Panc1 (cell line): ENCODE data around the gene CYP3A4. TPM values are rescaled to one million over a fixed set of nuclear protein-coding genes. Genes with fewer than 3 reads are reported as not detected.

ENCODE experiments used
- ATAC-seq: fragments of 200-7000 bp; cut with Tn5 transposase; 2 replicates; pipeline ENCODE4 v1.9.1; 2020; ENCODE audit warnings: mild to moderate bottlenecking, moderate library complexity
- BruUV-seq: library from RNA; stranded (reverse); fragments of 400-500 nt; replicated peaks from 2 replicates; lab custom pipeline; 2021; lab: Mats Ljungman, UMichigan
- CTCF ChIA-PET: fragments of 300-600 bp; sonication (Branson Sonifier 250); formaldehyde crosslinking; loops from one replicate; lab custom pipeline; 2022; ENCODE audit warnings: antibody characterized with exemption; lab: Charles Lee
- POLR2A ChIA-PET: fragments of 300-600 bp; sonication (Branson Sonifier 250); formaldehyde crosslinking; loops from one replicate; lab custom pipeline; 2022; ENCODE audit warnings: antibody characterized with exemption; lab: Charles Lee
- DNase-seq: peaks from one replicate; pipeline ENCODE4 v3.0.0-alpha.2; 2010; ENCODE audit warnings: low read depth, low spot score
- H3K27ac ChIP-seq: 2 replicates; pipeline ENCODE4 v1.5.1; 2011; ENCODE audit warnings: mild to moderate bottlenecking, low read length, inconsistent platforms
- H3K27me3 ChIP-seq: fragments of 200-500 bp; sonication (Bioruptor generic); 2 replicates; pipeline ENCODE4 v1.6.0; 2014; ENCODE audit warnings: low read length, inconsistent platforms; ENCODE audit not compliant: control insufficient read depth, insufficient read depth
- H3K36me3 ChIP-seq: fragments of 200-500 bp; sonication (Bioruptor generic); 2 replicates; pipeline ENCODE4 v1.5.1; 2014; ENCODE audit warnings: inconsistent platforms, mild to moderate bottlenecking, low read length, moderate library complexity; ENCODE audit not compliant: control insufficient read depth, insufficient read depth
- H3K4me1 ChIP-seq: 2 replicates; pipeline ENCODE4 v1.5.1; 2011; ENCODE audit warnings: inconsistent platforms, mild to moderate bottlenecking, low read length, moderate library complexity; ENCODE audit not compliant: control insufficient read depth, insufficient read depth
- H3K4me3 ChIP-seq, 2 experiments: 2 replicates each; pipeline ENCODE4 v1.5.1; 2011 to 2012; ENCODE audit warnings: low read depth in 2 of 2, low read length in 2 of 2, mild to moderate bottlenecking in 2 of 2, inconsistent platforms in 1 of 2, moderate library complexity in 1 of 2
- H3K9me3 ChIP-seq: fragments of 200-500 bp; sonication (Bioruptor generic); 2 replicates; pipeline ENCODE4 v1.5.1; 2014; ENCODE audit warnings: low read depth, mild to moderate bottlenecking, inconsistent platforms, low read length, moderate library complexity; ENCODE audit not compliant: control insufficient read depth, insufficient read depth
- POLR2AphosphoS5 ChIP-seq: IDR thresholded peaks from 2 replicates; pipeline ENCODE4 v1.6.1; 2012; ENCODE audit warnings: mild to moderate bottlenecking, low read depth, low read length, moderate library complexity
- REST ChIP-seq, 2 experiments: IDR thresholded peaks; 2 replicates each; pipeline ENCODE4 v1.6.1; 2011 to 2012; ENCODE audit warnings: low read depth in 2 of 2, control low read depth in 1 of 2, low read length in 1 of 2, mild to moderate bottlenecking in 1 of 2, moderate library complexity in 1 of 2; ENCODE audit not compliant: insufficient read depth in 1 of 2
- SIN3A ChIP-seq: IDR thresholded peaks from 2 replicates; pipeline ENCODE4 v1.6.1; 2012; ENCODE audit warnings: low read depth, mild to moderate bottlenecking, low read length, moderate library complexity, borderline replicate concordance; ENCODE audit not compliant: insufficient read depth
- TCF7L2 ChIP-seq: IDR thresholded peaks from 2 replicates; pipeline ENCODE4 v1.6.1; 2011; ENCODE audit warnings: mild to moderate bottlenecking, low read depth, low read length, inconsistent platforms
- in situ Hi-C: cut with HindIII; loops from 2 replicates; pipeline ENCODE4 v1.10.0; 2016; ENCODE audit warnings: low sequenced_read_pairs, low pct_unique_long_range_greater_than_20kb
- intact Hi-C: fragments of 100-400 bp; cut with micrococcal nuclease; formaldehyde crosslinking; loops from one replicate; pipeline ENCODE4 v1.10.0; 2022; ENCODE audit not compliant: unreplicated experiment
- total RNA-seq: library from RNA; stranded (reverse); gene quantifications from one replicate; pipeline ENCODE4 v1.2.1, GENCODE V29; 2021; ENCODE audit not compliant: unreplicated experiment
- TF ChIP-seq, protein P1 (sequence below): fragments of 450-650 bp; IDR thresholded peaks from 2 replicates; pipeline ENCODE4 v1.5.1; 2017; ENCODE audit warnings: mild to moderate bottlenecking

CYP3A4 gene
- total RNA-seq, 1 experiment from 2014 or later: 0.15 TPM

- H3K9me3 ChIP-seq: no peaks in the 10 kb centered on the region
- no peak for ATAC-seq
- no peak overlapping the region for H3K4me3 ChIP-seq
- intact Hi-C loops: no loop called here
- ChIA-PET POLR2A (no interaction called here), CTCF (no interaction called here)
- no peak overlapping the region for H3K27ac ChIP-seq
- no peak for DNase-seq
- no TSS peak for BruUV-seq
- H3K4me1 ChIP-seq: no peaks in the 10 kb centered on the region
- peaks cover 2% of the 10 kb centered on the region; the same call in 1 of the 2 replicates for H3K27me3 ChIP-seq
- no peaks in the 10 kb centered on the region for H3K36me3 ChIP-seq
- TF ChIP-seq TCF7L2: no peak
- TF ChIP-seq, protein P1, sequence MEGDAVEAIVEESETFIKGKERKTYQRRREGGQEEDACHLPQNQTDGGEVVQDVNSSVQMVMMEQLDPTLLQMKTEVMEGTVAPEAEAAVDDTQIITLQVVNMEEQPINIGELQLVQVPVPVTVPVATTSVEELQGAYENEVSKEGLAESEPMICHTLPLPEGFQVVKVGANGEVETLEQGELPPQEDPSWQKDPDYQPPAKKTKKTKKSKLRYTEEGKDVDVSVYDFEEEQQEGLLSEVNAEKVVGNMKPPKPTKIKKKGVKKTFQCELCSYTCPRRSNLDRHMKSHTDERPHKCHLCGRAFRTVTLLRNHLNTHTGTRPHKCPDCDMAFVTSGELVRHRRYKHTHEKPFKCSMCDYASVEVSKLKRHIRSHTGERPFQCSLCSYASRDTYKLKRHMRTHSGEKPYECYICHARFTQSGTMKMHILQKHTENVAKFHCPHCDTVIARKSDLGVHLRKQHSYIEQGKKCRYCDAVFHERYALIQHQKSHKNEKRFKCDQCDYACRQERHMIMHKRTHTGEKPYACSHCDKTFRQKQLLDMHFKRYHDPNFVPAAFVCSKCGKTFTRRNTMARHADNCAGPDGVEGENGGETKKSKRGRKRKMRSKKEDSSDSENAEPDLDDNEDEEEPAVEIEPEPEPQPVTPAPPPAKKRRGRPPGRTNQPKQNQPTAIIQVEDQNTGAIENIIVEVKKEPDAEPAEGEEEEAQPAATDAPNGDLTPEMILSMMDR: no peak
- no peak for TF ChIP-seq REST (IDR thresholded peaks at IDR 0.05; ENCODE audit: insufficient read depth in 1 of 2, low read depth in 2 of 2, low read length in 1 of 2)
- TF ChIP-seq SIN3A: no peak
- no peak for TF ChIP-seq POLR2AphosphoS5
- in situ Hi-C loops: no loop called here
Measured at GRCh38 chr7:99742737-99743394, 41.1 kb downstream of the CYP3A4 start.

DNA sequence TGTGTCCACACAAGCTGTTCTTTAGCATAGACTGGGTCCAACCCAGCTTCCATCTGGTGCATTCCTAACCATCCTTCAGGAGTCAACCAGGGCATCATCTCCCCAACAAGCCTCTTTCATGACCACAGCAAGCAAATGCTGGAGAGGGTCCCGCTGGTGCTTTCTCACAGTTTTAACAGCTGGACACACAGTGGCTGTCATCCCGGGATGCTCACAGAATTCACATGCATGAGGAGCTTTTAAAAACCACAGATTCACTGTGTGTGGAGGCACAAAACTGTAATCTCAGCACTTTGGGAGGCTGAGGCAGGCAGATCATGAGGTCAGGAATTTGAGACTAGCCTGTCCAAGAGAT, 42.6 kb downstream of the CYP3A4 start:
- TF ChIP-seq SIN3A (no peak), TCF7L2 (no peak), POLR2AphosphoS5 (no peak), REST (IDR thresholded peaks at IDR 0.05; ENCODE audit: insufficient read depth in 1 of 2, low read depth in 2 of 2, low read length in 1 of 2) (no peak)
- TF ChIP-seq, protein P1: no peak
- ATAC-seq (no peak), DNase-seq (no peak)
- Histone ChIP-seq H3K4me3 (no peak overlapping the region), H3K27ac (no peak overlapping the region), H3K36me3 (no peaks in the 10 kb centered on the region), H3K27me3 (peaks cover 2% of the 10 kb centered on the region), H3K9me3 (no peaks in the 10 kb centered on the region), H3K4me1 (no peaks in the 10 kb centered on the region)
- BruUV-seq: no TSS peak
- intact Hi-C loops (no loop called here), in situ Hi-C loops (no loop called here)
- ChIA-PET CTCF (no interaction called here), POLR2A (no interaction called here)
